Measurements from ENCODE around the gene ST8SIA4. TPM values are rescaled to one million over a fixed set of nuclear protein-coding genes. Genes with fewer than 3 reads are reported as not detected.

ST8SIA4 gene
- total RNA-seq, 1 donor from 2014 or later, result 0.59 TPM

DNA sequence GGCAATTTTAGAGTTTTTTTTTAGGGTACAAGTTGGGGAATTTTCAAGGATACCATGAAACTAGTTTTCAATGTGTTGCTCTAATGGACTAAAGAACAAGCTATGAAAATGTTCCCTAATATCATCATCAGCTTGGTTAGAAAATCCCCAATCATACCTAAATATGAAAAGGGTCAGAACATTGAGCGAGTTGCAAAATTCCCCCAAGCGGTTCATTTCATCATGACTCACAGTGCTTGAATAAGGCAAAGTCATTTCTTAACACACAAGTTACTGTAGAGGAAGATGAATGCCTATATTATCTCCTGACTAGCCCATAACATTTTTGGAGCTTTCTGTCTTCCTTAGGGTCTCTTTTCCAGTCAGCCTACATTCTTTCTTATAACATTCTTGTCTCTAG lies 62.7 kb downstream of the ST8SIA4 start:
- no peak for FAIRE-seq
- no peak overlapping the region for H3K4me2 ChIP-seq (ENCODE audit: low read length)
- H4K20me1 ChIP-seq (ENCODE audit: insufficient read depth, low read length), result no peaks in the 10 kb centered on the region
- H3K4me3 Mint-ChIP-seq (ENCODE audit: unreplicated experiment), result no peak overlapping the region
- H3K4me1 ChIP-seq (ENCODE audit: insufficient read depth, low read length), result no peaks in the 10 kb centered on the region
- no peak overlapping the region for H3K27ac Mint-ChIP-seq (ENCODE audit: unreplicated experiment)
- H3K36me3 Mint-ChIP-seq (ENCODE audit: low read depth, unreplicated experiment), result no peaks in the 10 kb centered on the region
- no peak overlapping the region for H3K9ac ChIP-seq (ENCODE audit: low read length)
- H3K27me3 ChIP-seq (ENCODE audit: insufficient read depth, low read length), result no peaks in the 10 kb centered on the region
- peak; percentile 63 for DNase-seq (ENCODE audit: low read depth)
- no peaks in the 10 kb centered on the region for H3K9me3 Mint-ChIP-seq (ENCODE audit: unreplicated experiment)
- no peaks in the 10 kb centered on the region for H3K36me3 ChIP-seq (ENCODE audit: insufficient read depth, low read length)
- no peaks in the 10 kb centered on the region for H3K27me3 Mint-ChIP-seq (ENCODE audit: low read depth, unreplicated experiment)
- H3K27ac ChIP-seq (ENCODE audit: low read depth, low read length), result no peak overlapping the region
- no peaks in the 10 kb centered on the region for H3K79me2 ChIP-seq (ENCODE audit: insufficient read depth, low read length)
- no peak overlapping the region for H2AFZ ChIP-seq (ENCODE audit: low read depth, low read length)
- TF ChIP-seq, protein P1, sequence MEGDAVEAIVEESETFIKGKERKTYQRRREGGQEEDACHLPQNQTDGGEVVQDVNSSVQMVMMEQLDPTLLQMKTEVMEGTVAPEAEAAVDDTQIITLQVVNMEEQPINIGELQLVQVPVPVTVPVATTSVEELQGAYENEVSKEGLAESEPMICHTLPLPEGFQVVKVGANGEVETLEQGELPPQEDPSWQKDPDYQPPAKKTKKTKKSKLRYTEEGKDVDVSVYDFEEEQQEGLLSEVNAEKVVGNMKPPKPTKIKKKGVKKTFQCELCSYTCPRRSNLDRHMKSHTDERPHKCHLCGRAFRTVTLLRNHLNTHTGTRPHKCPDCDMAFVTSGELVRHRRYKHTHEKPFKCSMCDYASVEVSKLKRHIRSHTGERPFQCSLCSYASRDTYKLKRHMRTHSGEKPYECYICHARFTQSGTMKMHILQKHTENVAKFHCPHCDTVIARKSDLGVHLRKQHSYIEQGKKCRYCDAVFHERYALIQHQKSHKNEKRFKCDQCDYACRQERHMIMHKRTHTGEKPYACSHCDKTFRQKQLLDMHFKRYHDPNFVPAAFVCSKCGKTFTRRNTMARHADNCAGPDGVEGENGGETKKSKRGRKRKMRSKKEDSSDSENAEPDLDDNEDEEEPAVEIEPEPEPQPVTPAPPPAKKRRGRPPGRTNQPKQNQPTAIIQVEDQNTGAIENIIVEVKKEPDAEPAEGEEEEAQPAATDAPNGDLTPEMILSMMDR (IDR thresholded peaks at IDR 0.05; ENCODE audit: insufficient read depth, low read depth, low read length), result no peak
- TF ChIP-seq EZH2 (IDR thresholded peaks at IDR 0.05; ENCODE audit: insufficient read depth, low read length), result no peak
- H3K4me3 ChIP-seq (ENCODE audit: insufficient read depth, low read depth, low read length), result no peak overlapping the region
- H3K9me3 ChIP-seq (ENCODE audit: insufficient read depth, low read depth, low read length), result no peaks in the 10 kb centered on the region
- peaks cover 31% of the 10 kb centered on the region for H3K4me1 Mint-ChIP-seq (ENCODE audit: low read depth, unreplicated experiment)

DNA sequence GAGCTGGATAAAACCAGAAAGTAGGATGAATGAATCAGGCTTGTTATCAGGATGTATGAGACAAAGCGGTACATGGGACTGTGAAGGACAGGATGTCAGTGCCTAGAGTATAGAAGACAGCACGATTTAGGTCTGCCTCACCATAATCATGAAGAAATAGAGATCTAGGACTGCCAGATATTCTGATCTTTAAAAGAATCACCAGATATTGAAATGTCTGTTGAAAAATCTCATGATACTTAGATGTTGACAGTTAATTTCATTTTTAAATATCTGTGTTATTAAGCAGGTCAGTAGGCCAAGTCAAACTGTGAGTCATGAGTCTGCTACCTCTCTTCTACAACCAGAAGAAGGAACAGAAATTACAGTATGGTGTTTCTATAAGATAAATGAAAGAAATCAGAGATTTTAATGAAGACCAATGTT lies 65.0 kb downstream of the ST8SIA4 start:
- no peaks in the 10 kb centered on the region for H3K27me3 ChIP-seq (ENCODE audit: insufficient read depth, low read length)
- H4K20me1 ChIP-seq (ENCODE audit: insufficient read depth, low read length), result no peaks in the 10 kb centered on the region
- H3K9me3 ChIP-seq (ENCODE audit: insufficient read depth, low read depth, low read length), result no peaks in the 10 kb centered on the region
- no peaks in the 10 kb centered on the region for H3K36me3 ChIP-seq (ENCODE audit: insufficient read depth, low read length)
- TF ChIP-seq EZH2 (IDR thresholded peaks at IDR 0.05; ENCODE audit: insufficient read depth, low read length), result no peak
- TF ChIP-seq, protein P1 (IDR thresholded peaks at IDR 0.05; ENCODE audit: insufficient read depth, low read depth, low read length), result no peak
- no peak overlapping the region for H3K4me2 ChIP-seq (ENCODE audit: low read length)
- no peaks in the 10 kb centered on the region for H3K79me2 ChIP-seq (ENCODE audit: insufficient read depth, low read length)
- peaks cover 31% of the 10 kb centered on the region for H3K4me1 Mint-ChIP-seq (ENCODE audit: low read depth, unreplicated experiment)
- no peaks in the 10 kb centered on the region for H3K4me1 ChIP-seq (ENCODE audit: insufficient read depth, low read length)
- no peak overlapping the region for H3K9ac ChIP-seq (ENCODE audit: low read length)
- H3K36me3 Mint-ChIP-seq (ENCODE audit: low read depth, unreplicated experiment), result no peaks in the 10 kb centered on the region
- DNase-seq (ENCODE audit: low read depth) (no peak), FAIRE-seq (no peak)
- no peak overlapping the region for H3K27ac ChIP-seq (ENCODE audit: low read depth, low read length)
- no peak overlapping the region for H3K27ac Mint-ChIP-seq (ENCODE audit: unreplicated experiment)
- H3K4me3 ChIP-seq (ENCODE audit: insufficient read depth, low read depth, low read length), result no peak overlapping the region
- H3K9me3 Mint-ChIP-seq (ENCODE audit: unreplicated experiment), result no peaks in the 10 kb centered on the region
- no peaks in the 10 kb centered on the region for H3K27me3 Mint-ChIP-seq (ENCODE audit: low read depth, unreplicated experiment)
- H2AFZ ChIP-seq (ENCODE audit: low read depth, low read length), result no peak overlapping the region
- H3K4me3 Mint-ChIP-seq (ENCODE audit: unreplicated experiment), result no peak overlapping the region

DNA sequence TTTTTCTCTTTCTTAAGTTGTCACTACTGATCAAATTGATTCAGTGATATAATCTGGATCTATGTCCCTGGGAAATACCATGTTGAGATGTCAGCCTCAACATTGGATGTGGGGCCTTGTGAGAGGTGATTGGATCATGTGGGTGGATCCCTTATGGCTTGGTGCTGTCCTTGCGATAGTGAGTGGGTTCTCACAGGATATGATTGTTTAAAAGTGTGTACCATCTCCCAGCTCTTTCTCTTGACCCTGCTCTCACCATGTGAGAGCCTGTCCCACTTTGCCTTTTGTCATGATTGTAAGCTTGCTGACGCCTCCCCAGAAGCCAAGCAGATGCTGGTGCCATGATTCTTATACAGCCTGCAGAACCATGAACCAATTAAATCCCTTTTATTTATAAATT lies 68.6 kb downstream of the ST8SIA4 start:
- no peaks in the 10 kb centered on the region for H3K9me3 ChIP-seq (ENCODE audit: insufficient read depth, low read depth, low read length)
- H4K20me1 ChIP-seq (ENCODE audit: insufficient read depth, low read length), result no peaks in the 10 kb centered on the region
- DNase-seq (ENCODE audit: low read depth), result no peak
- Mint-ChIP-seq H3K27me3 (ENCODE audit: low read depth, unreplicated experiment) (no peaks in the 10 kb centered on the region), H3K36me3 (ENCODE audit: low read depth, unreplicated experiment) (no peaks in the 10 kb centered on the region), H3K4me1 (ENCODE audit: low read depth, unreplicated experiment) (peaks cover 10% of the 10 kb centered on the region), H3K4me3 (ENCODE audit: unreplicated experiment) (no peak overlapping the region), H3K9me3 (ENCODE audit: unreplicated experiment) (no peaks in the 10 kb centered on the region), H3K27ac (ENCODE audit: unreplicated experiment) (no peak overlapping the region)
- no peak overlapping the region for H3K27ac ChIP-seq (ENCODE audit: low read depth, low read length)
- H3K4me3 ChIP-seq (ENCODE audit: insufficient read depth, low read depth, low read length), result no peak overlapping the region
- H3K9ac ChIP-seq (ENCODE audit: low read length), result no peak overlapping the region
- no peaks in the 10 kb centered on the region for H3K27me3 ChIP-seq (ENCODE audit: insufficient read depth, low read length)
- TF ChIP-seq EZH2 (IDR thresholded peaks at IDR 0.05; ENCODE audit: insufficient read depth, low read length), result no peak
- no peaks in the 10 kb centered on the region for H3K4me1 ChIP-seq (ENCODE audit: insufficient read depth, low read length)
- no peak overlapping the region for H3K4me2 ChIP-seq (ENCODE audit: low read length)
- no peak for FAIRE-seq
- H3K36me3 ChIP-seq (ENCODE audit: insufficient read depth, low read length), result no peaks in the 10 kb centered on the region
- H2AFZ ChIP-seq (ENCODE audit: low read depth, low read length), result no peak overlapping the region
- H3K79me2 ChIP-seq (ENCODE audit: insufficient read depth, low read length), result no peaks in the 10 kb centered on the region
